Measurements from ENCODE around the gene CDH22. TPM values are rescaled to one million over a fixed set of nuclear protein-coding genes. Genes with fewer than 3 reads are reported as not detected.

The CDH22 gene
- total RNA-seq, 1 experiment from 2014 or later, result 0.11 TPM

DNA sequence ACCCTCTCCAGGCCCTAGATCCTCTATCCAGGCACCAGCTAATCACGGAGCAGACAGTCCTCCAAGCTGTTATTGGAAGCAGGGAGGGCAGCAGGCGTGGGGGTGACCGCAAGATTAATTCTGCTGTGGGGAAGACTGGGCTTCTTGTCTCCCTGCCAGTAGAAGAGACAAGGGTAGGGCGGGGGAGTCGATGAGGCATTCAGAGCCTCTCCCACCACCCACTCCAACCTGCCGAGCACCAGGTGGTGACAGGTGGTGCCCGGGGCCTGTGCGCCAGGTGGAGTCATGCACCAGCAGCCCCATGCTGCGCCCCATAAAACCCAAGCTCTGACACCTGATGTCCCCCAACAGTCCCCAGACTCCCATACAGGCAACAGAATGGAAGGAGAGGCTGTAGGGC lies 89.6 kb downstream of the CDH22 start:
- BruUV-seq (replicated peaks), result no TSS peak
- H3K4me3 Mint-ChIP-seq (ENCODE audit: unreplicated experiment), result no peak overlapping the region
- Histone ChIP-seq H3K4me1 (peaks cover 9% of the 10 kb centered on the region), H3K9me3 (no peaks in the 10 kb centered on the region), H3K4me3 (ENCODE audit: low read depth, low read length) (no peak overlapping the region), H3K27me3 (replicated peaks; ENCODE audit: control insufficient read depth, insufficient read depth, low read length) (no peaks in the 10 kb centered on the region), H3K36me3 (ENCODE audit: control insufficient read depth, insufficient read depth, low read length) (no peaks in the 10 kb centered on the region)
- no peak for DNase-seq
- TF ChIP-seq, protein P1, sequence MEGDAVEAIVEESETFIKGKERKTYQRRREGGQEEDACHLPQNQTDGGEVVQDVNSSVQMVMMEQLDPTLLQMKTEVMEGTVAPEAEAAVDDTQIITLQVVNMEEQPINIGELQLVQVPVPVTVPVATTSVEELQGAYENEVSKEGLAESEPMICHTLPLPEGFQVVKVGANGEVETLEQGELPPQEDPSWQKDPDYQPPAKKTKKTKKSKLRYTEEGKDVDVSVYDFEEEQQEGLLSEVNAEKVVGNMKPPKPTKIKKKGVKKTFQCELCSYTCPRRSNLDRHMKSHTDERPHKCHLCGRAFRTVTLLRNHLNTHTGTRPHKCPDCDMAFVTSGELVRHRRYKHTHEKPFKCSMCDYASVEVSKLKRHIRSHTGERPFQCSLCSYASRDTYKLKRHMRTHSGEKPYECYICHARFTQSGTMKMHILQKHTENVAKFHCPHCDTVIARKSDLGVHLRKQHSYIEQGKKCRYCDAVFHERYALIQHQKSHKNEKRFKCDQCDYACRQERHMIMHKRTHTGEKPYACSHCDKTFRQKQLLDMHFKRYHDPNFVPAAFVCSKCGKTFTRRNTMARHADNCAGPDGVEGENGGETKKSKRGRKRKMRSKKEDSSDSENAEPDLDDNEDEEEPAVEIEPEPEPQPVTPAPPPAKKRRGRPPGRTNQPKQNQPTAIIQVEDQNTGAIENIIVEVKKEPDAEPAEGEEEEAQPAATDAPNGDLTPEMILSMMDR (IDR thresholded peaks at IDR 0.05; ENCODE audit: insufficient read depth in 1 of 2, low read depth in 1 of 2, low read length in 1 of 2, severe bottlenecking in 1 of 2, unreplicated experiment in 1 of 2), result no peak
- no peaks in the 10 kb centered on the region for H3K36me3 Mint-ChIP-seq (ENCODE audit: insufficient read depth, unreplicated experiment)
- H3K4me1 Mint-ChIP-seq (ENCODE audit: low read depth, unreplicated experiment), result peaks cover 6% of the 10 kb centered on the region
- peaks cover 19% of the 10 kb centered on the region for H3K27me3 Mint-ChIP-seq (ENCODE audit: insufficient read depth, unreplicated experiment)
- ChIA-PET POLR2A (no interaction called here), CTCF (no interaction called here)
- intact Hi-C loops (cut with micrococcal nuclease; ENCODE audit: unreplicated experiment), result no loop called here
- H3K9me3 Mint-ChIP-seq (ENCODE audit: unreplicated experiment), result no peaks in the 10 kb centered on the region
- H3K27ac Mint-ChIP-seq (ENCODE audit: unreplicated experiment), result no peak overlapping the region

DNA sequence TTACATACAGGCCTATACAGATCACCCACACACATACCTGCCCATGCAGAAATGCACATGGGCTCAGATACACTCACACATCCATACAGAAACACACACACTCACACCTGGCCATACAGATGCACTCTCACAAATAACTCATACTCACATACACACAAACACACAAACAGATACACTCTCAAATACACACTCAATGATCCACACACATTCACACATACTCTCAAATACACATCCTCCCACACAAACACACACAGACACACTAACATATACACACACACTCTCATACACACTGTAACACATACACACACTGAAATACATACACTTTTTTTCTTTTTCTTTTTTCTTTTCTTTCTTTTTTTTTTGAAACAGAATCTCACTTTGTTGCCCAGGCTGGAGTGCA lies 90.7 kb downstream of the CDH22 start:
- no peak overlapping the region for H3K27ac Mint-ChIP-seq (ENCODE audit: unreplicated experiment)
- ChIA-PET POLR2A (no interaction called here), CTCF (no interaction called here)
- TF ChIP-seq, protein P1 (IDR thresholded peaks at IDR 0.05; ENCODE audit: insufficient read depth in 1 of 2, low read depth in 1 of 2, low read length in 1 of 2, severe bottlenecking in 1 of 2, unreplicated experiment in 1 of 2), result no peak
- no TSS peak for BruUV-seq (replicated peaks)
- H3K4me1 ChIP-seq, result peaks cover 9% of the 10 kb centered on the region
- no peaks in the 10 kb centered on the region for H3K36me3 Mint-ChIP-seq (ENCODE audit: insufficient read depth, unreplicated experiment)
- intact Hi-C loops (cut with micrococcal nuclease; ENCODE audit: unreplicated experiment), result no loop called here
- H3K4me3 Mint-ChIP-seq (ENCODE audit: unreplicated experiment), result no peak overlapping the region
- no peak for DNase-seq
- no peaks in the 10 kb centered on the region for H3K36me3 ChIP-seq (ENCODE audit: control insufficient read depth, insufficient read depth, low read length)
- H3K27me3 ChIP-seq (replicated peaks; ENCODE audit: control insufficient read depth, insufficient read depth, low read length), result no peaks in the 10 kb centered on the region
- peaks cover 6% of the 10 kb centered on the region for H3K4me1 Mint-ChIP-seq (ENCODE audit: low read depth, unreplicated experiment)
- peaks cover 14% of the 10 kb centered on the region for H3K27me3 Mint-ChIP-seq (ENCODE audit: insufficient read depth, unreplicated experiment)
- no peaks in the 10 kb centered on the region for H3K9me3 Mint-ChIP-seq (ENCODE audit: unreplicated experiment)
- H3K4me3 ChIP-seq (ENCODE audit: low read depth, low read length), result no peak overlapping the region
- H3K9me3 ChIP-seq, result no peaks in the 10 kb centered on the region

DNA sequence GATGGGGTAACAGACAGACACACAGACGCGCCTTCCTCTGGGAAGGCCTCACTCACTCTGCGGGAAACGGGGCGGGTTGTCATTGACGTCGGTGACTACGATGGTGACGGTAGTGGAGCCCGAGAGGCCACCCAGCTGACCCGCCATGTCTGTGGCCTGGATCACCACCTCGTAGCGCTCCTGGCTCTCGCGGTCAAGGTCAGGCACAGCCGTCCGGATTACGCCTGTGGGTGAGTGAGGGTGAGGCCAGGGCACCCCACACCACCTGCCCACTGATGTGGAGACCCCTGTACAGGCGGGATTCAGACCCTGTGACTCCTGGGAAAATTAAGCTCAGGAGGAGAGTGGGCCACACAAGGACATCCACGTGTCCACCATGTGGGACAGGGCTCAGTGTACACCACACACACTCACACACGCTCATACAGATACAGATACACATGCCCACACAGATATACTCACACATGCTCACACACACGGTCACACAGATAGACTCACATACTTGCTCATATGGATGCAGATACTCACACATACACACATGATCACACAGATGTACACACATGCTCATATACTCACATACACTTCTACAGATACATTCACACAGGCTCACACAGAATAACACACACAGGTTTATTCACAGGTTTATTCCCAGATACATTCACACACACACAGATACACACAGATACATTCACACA lies 91.4 kb downstream of the CDH22 start:
- intact Hi-C loops (cut with micrococcal nuclease; ENCODE audit: unreplicated experiment), result no loop called here
- Histone ChIP-seq H3K27me3 (replicated peaks; ENCODE audit: control insufficient read depth, insufficient read depth, low read length) (no peaks in the 10 kb centered on the region), H3K9me3 (no peaks in the 10 kb centered on the region), H3K4me1 (peaks cover 9% of the 10 kb centered on the region), H3K36me3 (ENCODE audit: control insufficient read depth, insufficient read depth, low read length) (no peaks in the 10 kb centered on the region), H3K4me3 (ENCODE audit: low read depth, low read length) (no peak overlapping the region)
- Mint-ChIP-seq H3K27me3 (ENCODE audit: insufficient read depth, unreplicated experiment) (peaks cover 16% of the 10 kb centered on the region), H3K36me3 (ENCODE audit: insufficient read depth, unreplicated experiment) (no peaks in the 10 kb centered on the region), H3K4me3 (ENCODE audit: unreplicated experiment) (no peak overlapping the region), H3K4me1 (ENCODE audit: low read depth, unreplicated experiment) (peaks cover 6% of the 10 kb centered on the region), H3K27ac (ENCODE audit: unreplicated experiment) (no peak overlapping the region), H3K9me3 (ENCODE audit: unreplicated experiment) (no peaks in the 10 kb centered on the region)
- no peak for DNase-seq
- BruUV-seq (replicated peaks), result no TSS peak
- POLR2A ChIA-PET, result no interaction called here
- TF ChIP-seq, protein P1 (IDR thresholded peaks at IDR 0.05; ENCODE audit: insufficient read depth in 1 of 2, low read depth in 1 of 2, low read length in 1 of 2, severe bottlenecking in 1 of 2, unreplicated experiment in 1 of 2), result no peak
- CTCF ChIA-PET, result no interaction called here

All from Caco-2 (cell line).